ENCODE results near the gene CD300LD. TPM values are rescaled to one million over a fixed set of nuclear protein-coding genes. Genes with fewer than 3 reads are reported as not detected.
"Not testable (repeated sequence)": the region's sequence is repeated elsewhere in the genome, so short reads cannot be mapped to it uniquely, and the experiment has no call there.

Gene CD300LD
- total and polyA plus RNA-seq, 2 experiments from 2014 or later: not detected

- Histone ChIP-seq H3K79me2 (no peaks in the 10 kb centered on the region), H2AFZ (no peak overlapping the region), H4K20me1 (ENCODE audit: insufficient read depth, poor library complexity, severe bottlenecking) (no peaks in the 10 kb centered on the region), H3K4me3 (no peak overlapping the region), H3K27ac (no peak overlapping the region), H3K4me1 (ENCODE audit: insufficient read depth) (no peaks in the 10 kb centered on the region), H3K9me2 (replicated peaks; ENCODE audit: insufficient read depth) (no peaks in the 10 kb centered on the region), H3K4me2 (no peak overlapping the region), H3K27me3 (no peaks in the 10 kb centered on the region), H3K9me3 (ENCODE audit: low read depth) (no peaks in the 10 kb centered on the region), H3K36me3 (replicated peaks; ENCODE audit: insufficient read depth, low read depth) (no peaks in the 10 kb centered on the region)
- DNase-seq (ENCODE audit: low spot score): no peak
- TF ChIP-seq EZH2 (IDR thresholded peaks at IDR 0.05; ENCODE audit: borderline replicate concordance) (no peak), CTCF (IDR thresholded peaks at IDR 0.05; ENCODE audit: poor library complexity) (no peak)
- 88% methylated on average over 6 of the region's 6 CpGs for WGBS (ENCODE audit: low lambda C conversion rate, missing lambda C conversion rate)
Measured at GRCh38 chr17:74558882-74559519, 33.1 kb downstream of the CD300LD start.

GRCh38 chr17:74558402-74558801, 33.7 kb downstream of the CD300LD start:
- 67% methylated on average over 4 of the region's 4 CpGs for WGBS (ENCODE audit: low lambda C conversion rate, missing lambda C conversion rate)
- H3K4me2 ChIP-seq; DNase-seq (ENCODE audit: low spot score); H3K36me3 ChIP-seq (replicated peaks; ENCODE audit: insufficient read depth, low read depth); H3K79me2 ChIP-seq; H3K27ac ChIP-seq; H2AFZ ChIP-seq; H3K4me1 ChIP-seq (ENCODE audit: insufficient read depth); H3K9me3 ChIP-seq (ENCODE audit: low read depth); H4K20me1 ChIP-seq (ENCODE audit: insufficient read depth, poor library complexity, severe bottlenecking); H3K27me3 ChIP-seq; H3K4me3 ChIP-seq; H3K9me2 ChIP-seq (replicated peaks; ENCODE audit: insufficient read depth): not testable (repeated sequence)

- Histone ChIP-seq H3K27me3 (no peaks in the 10 kb centered on the region), H2AFZ (no peak overlapping the region), H3K9me3 (ENCODE audit: low read depth) (no peaks in the 10 kb centered on the region), H4K20me1 (ENCODE audit: insufficient read depth, poor library complexity, severe bottlenecking) (no peaks in the 10 kb centered on the region), H3K79me2 (no peaks in the 10 kb centered on the region), H3K4me1 (ENCODE audit: insufficient read depth) (no peaks in the 10 kb centered on the region), H3K36me3 (replicated peaks; ENCODE audit: insufficient read depth, low read depth) (no peaks in the 10 kb centered on the region), H3K4me3 (no peak overlapping the region), H3K27ac (no peak overlapping the region), H3K4me2 (no peak overlapping the region), H3K9me2 (replicated peaks; ENCODE audit: insufficient read depth) (no peaks in the 10 kb centered on the region)
- 86% methylated on average over 7 of the region's 7 CpGs for WGBS (ENCODE audit: low lambda C conversion rate, missing lambda C conversion rate)
- no peak for DNase-seq (ENCODE audit: low spot score)
- no peak for TF ChIP-seq EZH2 (IDR thresholded peaks at IDR 0.05; ENCODE audit: borderline replicate concordance)
- TF ChIP-seq CTCF (IDR thresholded peaks at IDR 0.05; ENCODE audit: poor library complexity): no peak
- TF ChIP-seq EZH2phosphoT487 (IDR thresholded peaks at IDR 0.05; ENCODE audit: low read depth, severe bottlenecking, unreplicated experiment): no peak
Measured at GRCh38 chr17:74555427-74555940, 36.6 kb downstream of the CD300LD start.

- no peaks in the 10 kb centered on the region for H3K9me3 ChIP-seq (ENCODE audit: low read depth)
- DNase-seq (ENCODE audit: low spot score): no peak
- H4K20me1 ChIP-seq (ENCODE audit: insufficient read depth, poor library complexity, severe bottlenecking): no peaks in the 10 kb centered on the region
- H3K9me2 ChIP-seq (replicated peaks; ENCODE audit: insufficient read depth): no peaks in the 10 kb centered on the region
- no peak overlapping the region for H3K4me2 ChIP-seq
- no peak overlapping the region for H2AFZ ChIP-seq
- TF ChIP-seq EZH2 (IDR thresholded peaks at IDR 0.05; ENCODE audit: borderline replicate concordance) (no peak), CTCF (IDR thresholded peaks at IDR 0.05; ENCODE audit: poor library complexity) (no peak), EZH2phosphoT487 (IDR thresholded peaks at IDR 0.05; ENCODE audit: low read depth, severe bottlenecking, unreplicated experiment) (no peak)
- H3K4me3 ChIP-seq: no peak overlapping the region
- H3K36me3 ChIP-seq (replicated peaks; ENCODE audit: insufficient read depth, low read depth): no peaks in the 10 kb centered on the region
- H3K27ac ChIP-seq: no peak overlapping the region
- no peaks in the 10 kb centered on the region for H3K79me2 ChIP-seq
- WGBS (ENCODE audit: low lambda C conversion rate, missing lambda C conversion rate): 85% methylated on average over 6 of the region's 6 CpGs
- no peaks in the 10 kb centered on the region for H3K4me1 ChIP-seq (ENCODE audit: insufficient read depth)
- no peaks in the 10 kb centered on the region for H3K27me3 ChIP-seq
Measured at GRCh38 chr17:74554909-74555308, 37.2 kb downstream of the CD300LD start.
